Endothelial cell of umbilical vein (primary cell): ENCODE measurements around the gene PYGO2. TPM values are rescaled to one million over a fixed set of nuclear protein-coding genes. Genes with fewer than 3 reads are reported as not detected.
A peak's percentile ranks its signal among the peaks of the same experiment; 100 is the strongest.

ENCODE experiments used
- BruUV-seq: library from RNA; stranded (reverse); fragments of 400-500 nt; replicated peaks from 2 replicates; lab custom pipeline; 2021; lab: Mats Ljungman, UMichigan
- CTCF ChIA-PET: fragments of 300-600, 350-600 bp; sonication (Branson Sonifier 250); formaldehyde crosslinking; loops from one replicate; lab custom pipeline; 2021; ENCODE audit warnings: antibody characterized with exemption, inconsistent platforms; lab: Charles Lee
- POLR2A ChIA-PET: fragments of 300-600, 350-600 bp; sonication (Branson Sonifier 250); formaldehyde crosslinking; loops from one replicate; lab custom pipeline; 2021; ENCODE audit warnings: antibody characterized with exemption, inconsistent platforms; lab: Charles Lee
- DNase-seq: peaks from one replicate; pipeline ENCODE4 v3.0.0-alpha.2; 2011; ENCODE audit warnings: low read depth, low spot score
- FAIRE-seq: peaks from 2 replicates; lab custom pipeline; 2011; peaks lifted over from hg19 to GRCh38; lab: Jason Lieb, UNC
- H2AFZ ChIP-seq: 2 replicates; pipeline ENCODE4 v1.6.0; 2012; ENCODE audit warnings: low read depth, low read length, control low read depth, inconsistent platforms
- H3K27ac ChIP-seq: 2 replicates; pipeline ENCODE4 v1.5.1; 2011; ENCODE audit warnings: low read depth, mild to moderate bottlenecking, control low read depth, low read length, moderate library complexity; ENCODE audit not compliant: insufficient read depth
- H3K27me3 ChIP-seq, 2 experiments: 2 replicates each; pipeline versions ENCODE4 v1.6.0 to v1.6.1; 2011; ENCODE audit warnings: low read length in 2 of 2, mixed read lengths in 1 of 2; ENCODE audit not compliant: control insufficient read depth in 2 of 2, insufficient read depth in 2 of 2
- H3K36me3 ChIP-seq, 2 experiments: 2 replicates in 1 of 2; 3 replicates in 1 of 2; pipeline ENCODE4 v1.5.1; 2011; ENCODE audit warnings: low read length in 2 of 2, mild to moderate bottlenecking in 1 of 2, moderate library complexity in 1 of 2; ENCODE audit not compliant: control insufficient read depth in 2 of 2, insufficient read depth in 2 of 2; ENCODE audit errors: extremely low read depth in 1 of 2
- H3K4me1 ChIP-seq: 3 replicates; pipeline ENCODE4 v1.5.1; 2011; ENCODE audit warnings: mild to moderate bottlenecking, low read length; ENCODE audit not compliant: control insufficient read depth, insufficient read depth; ENCODE audit errors: extremely low read depth
- H3K4me2 ChIP-seq: 2 replicates; pipeline ENCODE4 v1.6.1; 2011; ENCODE audit warnings: low read length, control low read depth, mixed read lengths; ENCODE audit not compliant: insufficient read depth
- H3K4me3 ChIP-seq, 3 experiments: fragments of 200-600 bp in 1 of 3; sonication (generic), shearing (Covaris generic) in 1 of 3; replicated peaks in 1 of 3; 2 replicates each; pipeline ENCODE4 v1.5.1; 2011 to 2016; ENCODE audit warnings: control low read depth in 3 of 3, low read length in 3 of 3, mild to moderate bottlenecking in 2 of 3, inconsistent platforms in 1 of 3, low read depth in 1 of 3, moderate library complexity in 1 of 3; ENCODE audit not compliant: insufficient read depth in 1 of 3
- H3K79me2 ChIP-seq: 2 replicates; pipeline ENCODE4 v1.6.0; 2012; ENCODE audit warnings: low read length, inconsistent platforms; ENCODE audit not compliant: control insufficient read depth, insufficient read depth
- H3K9ac ChIP-seq: replicated peaks from 2 replicates; pipeline ENCODE3; 2011; ENCODE audit warnings: low read length, control low read depth; ENCODE audit not compliant: insufficient read depth; ENCODE audit errors: extremely low read depth
- H3K9me1 ChIP-seq: replicated peaks from 3 replicates; pipeline ENCODE4 v1.6.0; 2011; ENCODE audit warnings: mild to moderate bottlenecking, low read length; ENCODE audit not compliant: control insufficient read depth, insufficient read depth; ENCODE audit errors: extremely low read depth
- H3K9me3 ChIP-seq: replicated peaks from 2 replicates; pipeline ENCODE4 v1.5.1; 2012; ENCODE audit warnings: low read length, inconsistent platforms; ENCODE audit not compliant: control insufficient read depth, insufficient read depth
- H4K20me1 ChIP-seq: replicated peaks from 2 replicates; pipeline ENCODE3; 2011; ENCODE audit warnings: mild to moderate bottlenecking, low read length; ENCODE audit not compliant: control insufficient read depth, insufficient read depth; ENCODE audit errors: extremely low read depth
- CTCF ChIP-seq, 2 donors: IDR thresholded peaks; 1 replicate in 1 of 2; 2 replicates in 1 of 2; pipeline ENCODE4 v1.5.1; 2011; ENCODE audit warnings: low read length in 2 of 2, mild to moderate bottlenecking in 2 of 2, moderate library complexity in 2 of 2, control low read depth in 1 of 2, inconsistent platforms in 1 of 2, low read depth in 1 of 2; ENCODE audit not compliant: insufficient read depth in 1 of 2; ENCODE audit errors: extremely low read depth in 1 of 2
- JUN ChIP-seq: IDR thresholded peaks from 2 replicates; pipeline ENCODE4 v1.6.1; 2011; ENCODE audit warnings: borderline replicate concordance, low read depth; ENCODE audit not compliant: insufficient read length, insufficient read depth
- dilution Hi-C: fragments of 300-500 bp; cut with MboI; formaldehyde crosslinking; loops from one replicate; pipeline ENCODE4 v1.15.0; 2019; ENCODE audit warnings: low sequenced_read_pairs; ENCODE audit not compliant: extremely low pct_ligation_motif_present
- intact Hi-C: fragments of 100-400 bp; cut with micrococcal nuclease; formaldehyde crosslinking; loops from one replicate; pipeline ENCODE4 v1.10.0; 2022
- polyA plus RNA-seq, 4 experiments: library from polyadenylated mRNA; depleted of rRNA in 3 of 4; stranded (reverse) in 3 of 4; unstranded in 1 of 4; fragments of >200 nt; gene quantifications; 2 replicates each; pipeline versions ENCODE4 v1.2.1 to v1.2.3, GENCODE V29; 2011 to 2012; ENCODE audit warnings: missing spikeins in 1 of 4
- total RNA-seq: library from RNA; stranded (reverse); gene quantifications from 2 replicates; pipeline ENCODE4 v1.2.3, GENCODE V29; 2021

Gene PYGO2
- total and polyA plus RNA-seq, 2 donors (not counting 3 experiments of a cell fraction or from before 2014, with no cell fraction given), result 19.3 to 21.5 TPM

GRCh38 chr1:154955718-154956543 lies 5.7 kb downstream of the PYGO2 start, which contains the start of gene PBXIP1:
Gene PBXIP1 (minus strand): TSS chr1:154956099. CDS start chr1:154953721, 2,378 bp downstream.
- ChIA-PET POLR2A (interaction anchor here (0.5 to 1.4 kb wide), 6 partner anchors 9 to 43 kb away, joined by 3 to 5 read pairs (median 4); partner anchors contain the start of gene PMVK), CTCF (interaction anchor here (0.8 to 2.6 kb wide), 20 partner anchors 14 to 396 kb away, joined by 3 to 37 read pairs (median 6); partner anchors contain the start of genes ADAM15, FLAD1, LENEP and PMVK)
- H3K36me3 ChIP-seq, result peaks cover 0 to 14% of the 10 kb centered on the region in 2 experiments
- peak within 1 kb of the TSS; percentile 92 for H3K9ac ChIP-seq
- no peaks in the 10 kb centered on the region for H4K20me1 ChIP-seq
- TF ChIP-seq CTCF (IDR thresholded peaks at IDR 0.05; ENCODE audit: extremely low read depth in 1 of 2, insufficient read depth in 1 of 2, low read depth in 1 of 2, low read length in 2 of 2) (peak; percentile 12 to 33), JUN (no peak)
- dilution Hi-C loops (no loop called here), intact Hi-C loops (loop anchor here (1.0 to 2.0 kb wide), 5 partner anchors 17 to 397 kb away; partner anchors contain the start of genes PMVK and ZBTB7B)
- FAIRE-seq (peak; percentile 98), DNase-seq (peak; percentile 98)
- H3K4me1 ChIP-seq, result peaks cover 26% of the 10 kb centered on the region
- peaks cover 6% of the 10 kb centered on the region for H3K79me2 ChIP-seq
- no TSS peak for BruUV-seq
- no peaks in the 10 kb centered on the region for H3K27me3 ChIP-seq
- H3K4me3 ChIP-seq, result peak within 1 kb of the TSS; percentile 19 to 76 (median 57)
- H3K9me3 ChIP-seq, result no peaks in the 10 kb centered on the region
- peak within 1 kb of the TSS; percentile 80 for H2AFZ ChIP-seq
- peak within 1 kb of the TSS; percentile 83 for H3K4me2 ChIP-seq
- no peaks in the 10 kb centered on the region for H3K9me1 ChIP-seq
- peak within 1 kb of the TSS; percentile 69 for H3K27ac ChIP-seq
